DMS153 treated with DMSO at 0.1 percent for 48 hours (cell line): ENCODE measurements around the gene SLC25A29.
"Not testable (repeated sequence)": the region's sequence is repeated elsewhere in the genome, so short reads cannot be mapped to it uniquely, and the experiment has no call there.

Experiments used
- DNase-seq: peaks from one replicate; lab custom pipeline; 2025; ENCODE audit not compliant: unreplicated experiment; lab: John Stamatoyannopoulos, UW

The SLC25A29 gene

GRCh38 chr14:100312877-100313400, 6.7 kb upstream of the SLC25A29 start:
- no peak for DNase-seq

DNA sequence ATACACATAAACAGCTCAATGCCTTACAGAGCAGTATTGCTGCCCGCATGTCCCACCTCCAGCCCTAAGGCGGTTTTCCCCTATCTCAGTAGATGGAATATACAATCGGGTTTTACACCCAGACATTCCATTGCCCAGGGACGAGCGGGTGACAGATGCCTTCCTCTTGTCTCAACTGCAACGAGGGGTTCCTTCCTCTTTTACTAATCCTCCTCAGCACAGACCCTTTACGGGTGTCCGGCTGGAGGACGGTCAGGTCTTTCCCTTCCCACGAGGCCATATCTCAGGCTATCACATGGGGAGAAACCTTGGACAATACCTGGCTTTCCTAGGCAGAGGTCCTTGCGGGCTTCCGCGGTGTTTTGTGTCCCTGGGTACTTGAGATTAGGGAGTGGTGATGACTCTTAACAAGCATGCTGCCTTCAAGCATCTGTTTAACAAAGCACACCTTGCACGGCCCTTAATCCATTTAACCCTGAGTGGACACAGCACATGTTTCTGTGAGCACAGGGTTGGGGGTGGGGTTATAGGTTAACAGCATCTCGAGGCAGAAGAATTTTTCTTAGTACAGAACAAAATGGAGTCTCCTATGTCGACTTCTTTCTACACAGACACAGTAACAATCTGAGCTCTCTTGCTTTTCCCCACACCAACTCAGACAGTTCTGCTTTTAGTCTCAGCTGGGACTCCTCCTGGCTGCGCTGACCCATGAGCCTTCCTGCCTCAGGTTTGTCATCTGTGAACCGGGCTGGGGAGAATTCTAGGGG, 6.0 kb upstream of the SLC25A29 start:
- not testable (repeated sequence) for DNase-seq

DNA sequence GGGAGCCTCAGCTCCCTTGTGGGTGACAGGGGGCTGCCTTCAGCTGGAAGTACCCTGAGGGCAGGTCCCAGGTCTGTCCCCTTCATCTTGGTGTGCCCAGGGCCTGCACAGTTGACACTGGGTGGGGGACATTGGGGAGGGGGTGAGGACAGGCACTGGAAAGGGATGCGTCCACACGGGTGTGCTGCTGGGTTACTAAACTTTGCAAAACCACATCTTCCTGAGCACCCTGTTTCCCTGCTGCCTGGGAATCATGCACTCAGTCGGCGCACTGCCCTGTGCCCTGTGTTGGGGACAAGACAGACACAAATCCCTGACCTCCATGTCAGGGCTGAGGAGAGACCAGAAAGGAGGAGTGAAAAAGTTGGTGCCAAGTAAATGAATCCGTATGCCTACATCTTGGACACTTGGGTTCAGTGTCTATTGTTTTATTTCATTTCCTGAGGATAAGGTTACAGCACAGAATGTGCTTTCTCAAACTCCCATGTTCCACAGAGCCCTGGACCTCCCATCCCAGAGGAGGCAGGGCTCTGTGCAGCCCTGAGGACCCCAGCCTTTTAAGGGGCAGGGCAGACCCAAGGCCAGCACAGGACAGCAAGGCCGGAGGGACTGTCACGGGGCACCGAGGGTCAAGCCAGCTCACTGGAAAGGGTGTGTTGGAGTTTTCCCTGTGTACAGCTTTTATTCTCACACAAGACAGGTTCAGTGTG, 2.9 kb upstream of the SLC25A29 start:
- DNase-seq = no peak

DNA sequence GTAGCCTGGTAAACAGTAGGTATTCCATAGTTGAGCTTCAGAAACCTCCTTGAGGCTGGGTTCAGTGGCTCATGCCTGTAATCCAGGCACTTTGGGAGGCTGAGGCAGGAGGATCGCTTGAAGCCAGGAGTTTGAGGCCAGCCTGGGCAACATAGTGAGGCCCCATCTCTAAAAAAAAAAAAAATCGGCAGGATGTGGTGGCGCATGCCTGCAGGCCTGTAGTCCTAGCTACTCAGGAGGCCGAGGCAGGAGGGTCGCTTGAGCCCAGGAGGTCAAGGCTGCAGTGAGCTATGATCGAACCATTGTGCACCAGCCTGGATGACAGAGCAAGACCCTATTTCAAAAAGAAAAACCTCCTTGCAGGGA, 2.2 kb upstream of the SLC25A29 start:
- not testable (repeated sequence) for DNase-seq

GRCh38 chr14:100307766-100308426, 1.7 kb upstream of the SLC25A29 start:
- DNase-seq = no peak

- DNase-seq = no peak
Observed at GRCh38 chr14:100306998-100307765, 938 bp upstream of the SLC25A29 start.

DNA sequence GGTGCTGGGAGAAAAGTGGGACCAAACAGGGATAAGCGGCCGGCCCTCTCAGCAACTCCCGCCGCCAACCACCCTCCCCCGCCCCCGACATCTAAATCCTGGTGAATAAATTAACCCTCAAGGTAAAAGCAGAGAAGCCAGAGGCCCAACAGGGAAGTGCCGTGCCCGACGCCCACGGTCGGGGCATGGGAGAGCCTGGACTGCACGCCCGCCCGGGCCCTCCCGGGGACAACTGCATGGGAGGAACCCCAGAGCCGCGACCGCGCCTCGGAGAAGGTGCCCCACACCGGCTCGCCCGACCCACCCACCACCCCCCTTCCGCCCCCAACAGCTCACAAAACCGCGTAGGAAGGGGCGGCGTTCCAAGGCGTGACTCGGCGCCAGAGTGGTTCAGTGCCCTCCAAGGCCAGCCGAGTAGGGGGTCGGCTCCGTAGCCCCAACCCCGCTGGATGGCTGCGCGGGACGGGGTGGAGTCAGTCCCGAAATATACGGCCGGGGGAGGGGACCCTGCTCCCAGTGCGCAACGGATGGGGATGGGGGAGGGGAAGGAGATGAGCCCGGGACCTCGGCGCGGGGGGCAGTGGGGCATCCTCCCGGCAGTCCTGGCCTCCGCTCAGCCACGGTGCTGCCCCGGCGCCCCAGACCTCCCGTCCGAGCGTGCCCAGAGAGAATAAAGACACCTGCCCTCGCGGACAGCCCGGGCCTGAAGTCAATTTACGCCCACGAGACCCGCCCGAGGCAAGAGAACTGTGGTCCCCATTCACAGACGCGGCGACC, 732 bp downstream of the SLC25A29 start:
- DNase-seq = no peak

DNA sequence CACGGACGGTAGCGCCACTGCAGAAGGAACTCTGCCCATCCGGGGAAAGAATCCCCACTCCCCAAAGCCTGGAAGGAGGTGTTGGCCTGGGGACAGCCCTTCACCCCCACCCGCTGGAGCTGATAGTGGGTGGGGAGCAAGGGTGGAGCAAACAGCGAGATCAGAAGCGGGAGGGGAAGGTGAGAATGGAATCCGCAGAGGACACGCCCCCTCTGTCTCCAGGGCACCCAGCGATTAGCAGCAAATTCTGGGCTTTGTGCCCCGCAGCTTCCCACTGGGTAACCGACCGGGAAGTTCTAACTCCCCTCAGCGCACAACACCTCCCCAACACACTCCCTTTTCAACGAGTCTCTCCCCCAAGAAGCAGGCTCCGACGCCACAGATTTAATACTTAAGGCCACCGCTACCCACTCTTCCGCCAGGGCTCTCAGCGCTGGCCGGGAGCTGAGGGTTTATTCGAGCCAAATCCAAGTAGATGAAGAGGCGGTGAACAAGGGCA, 1.4 kb downstream of the SLC25A29 start:
- DNase-seq = no peak

GRCh38 chr14:100303925-100304324, 2.3 kb downstream of the SLC25A29 start:
- no peak for DNase-seq

DNA sequence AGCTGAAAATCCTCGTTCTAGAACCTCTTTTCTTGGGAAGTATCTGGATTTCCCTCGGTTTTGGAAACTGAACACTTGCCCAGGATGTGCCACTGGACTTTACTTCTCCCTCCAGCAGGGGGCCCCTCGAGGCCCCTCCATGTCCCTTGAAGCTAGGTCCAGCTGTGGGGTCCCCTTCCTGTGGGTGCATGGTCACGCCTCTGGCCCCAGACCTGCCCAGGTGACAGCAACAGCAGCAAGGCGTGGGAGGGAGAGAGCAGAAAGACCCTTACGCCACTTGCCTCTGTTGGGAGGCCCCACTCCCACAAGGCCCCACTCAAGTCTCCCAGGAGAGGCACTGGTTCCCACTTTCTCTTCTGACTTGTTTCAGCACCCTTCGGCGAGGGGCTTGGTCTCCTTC, 3.1 kb downstream of the SLC25A29 start:
- DNase-seq = no peak

- no peak for DNase-seq
Observed at GRCh38 chr14:100302616-100303015, 3.6 kb downstream of the SLC25A29 start.

DNA sequence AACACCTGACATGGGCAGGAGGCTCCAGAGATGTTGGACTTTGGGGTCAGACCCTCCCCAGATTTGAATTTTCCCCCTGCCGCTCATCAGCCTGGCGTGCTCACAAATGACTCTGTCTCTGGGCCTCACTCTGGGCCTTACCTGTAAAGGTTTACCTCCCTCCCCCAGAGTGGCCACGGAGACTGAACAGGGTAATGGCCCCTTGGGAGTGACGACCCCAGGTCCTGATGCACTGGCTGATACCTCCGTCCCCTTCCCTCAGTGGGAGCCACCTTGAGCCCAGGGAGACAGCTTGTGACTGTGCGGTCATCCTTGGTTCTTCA, 7.0 kb downstream of the SLC25A29 start:
- no peak for DNase-seq

DNA sequence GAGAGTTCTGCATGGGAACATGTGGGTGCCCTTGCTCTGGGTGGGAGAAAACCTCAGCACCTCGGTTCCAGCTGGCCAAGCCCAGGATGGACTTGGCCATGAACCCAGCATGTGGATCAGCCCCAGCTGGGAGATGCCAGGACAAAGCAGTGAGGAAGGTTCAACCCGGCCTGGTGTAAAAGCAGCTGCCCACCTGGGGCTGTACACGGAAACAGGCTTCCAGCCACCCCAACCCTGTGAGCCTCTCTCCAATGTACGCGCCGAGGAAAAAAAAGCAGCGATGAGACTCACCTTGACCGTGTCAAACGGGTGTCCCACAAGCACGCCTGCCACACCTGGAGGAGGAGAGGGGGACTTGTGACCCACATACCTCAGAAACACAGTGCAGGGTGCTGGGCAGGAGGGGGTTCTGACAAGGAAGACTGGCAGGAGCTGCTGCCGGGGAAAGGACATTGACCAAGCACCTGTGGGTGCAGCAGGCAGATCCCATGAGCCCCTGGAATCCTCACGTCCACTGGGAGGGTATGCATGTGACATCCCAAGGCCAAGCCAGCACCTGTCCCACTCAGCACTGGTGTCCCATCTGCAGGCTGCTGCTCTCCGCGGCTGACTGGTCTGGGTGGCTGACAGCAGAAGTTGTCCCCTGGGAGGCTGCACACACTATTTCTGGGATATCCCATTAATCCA, 7.5 kb downstream of the SLC25A29 start:
- no peak for DNase-seq

GRCh38 chr14:100297320-100298300, 8.6 kb downstream of the SLC25A29 start:
- DNase-seq = no peak

DNA sequence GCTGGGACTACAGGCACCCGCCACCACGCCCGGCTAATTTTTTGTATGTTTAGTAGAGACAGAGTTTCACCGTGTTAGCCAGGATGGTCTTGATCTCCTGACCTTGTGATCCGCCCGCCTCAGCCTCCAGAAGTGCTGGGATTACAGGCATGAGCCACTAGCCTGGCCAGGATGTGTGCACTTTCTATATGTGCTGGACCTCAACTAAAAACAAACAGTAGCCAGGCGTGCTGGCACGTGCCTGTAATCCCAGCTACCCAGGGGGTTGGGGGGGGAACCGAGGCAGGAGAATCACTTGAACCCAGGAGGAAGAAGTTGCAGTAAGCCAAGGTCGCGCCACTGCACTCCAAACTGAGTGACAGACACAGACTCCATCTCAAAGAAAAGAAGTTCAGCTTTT, 9.5 kb downstream of the SLC25A29 start:
- not testable (repeated sequence) for DNase-seq

GRCh38 chr14:100296106-100296651, 10.1 kb downstream of the SLC25A29 start:
- DNase-seq = no peak

DNA sequence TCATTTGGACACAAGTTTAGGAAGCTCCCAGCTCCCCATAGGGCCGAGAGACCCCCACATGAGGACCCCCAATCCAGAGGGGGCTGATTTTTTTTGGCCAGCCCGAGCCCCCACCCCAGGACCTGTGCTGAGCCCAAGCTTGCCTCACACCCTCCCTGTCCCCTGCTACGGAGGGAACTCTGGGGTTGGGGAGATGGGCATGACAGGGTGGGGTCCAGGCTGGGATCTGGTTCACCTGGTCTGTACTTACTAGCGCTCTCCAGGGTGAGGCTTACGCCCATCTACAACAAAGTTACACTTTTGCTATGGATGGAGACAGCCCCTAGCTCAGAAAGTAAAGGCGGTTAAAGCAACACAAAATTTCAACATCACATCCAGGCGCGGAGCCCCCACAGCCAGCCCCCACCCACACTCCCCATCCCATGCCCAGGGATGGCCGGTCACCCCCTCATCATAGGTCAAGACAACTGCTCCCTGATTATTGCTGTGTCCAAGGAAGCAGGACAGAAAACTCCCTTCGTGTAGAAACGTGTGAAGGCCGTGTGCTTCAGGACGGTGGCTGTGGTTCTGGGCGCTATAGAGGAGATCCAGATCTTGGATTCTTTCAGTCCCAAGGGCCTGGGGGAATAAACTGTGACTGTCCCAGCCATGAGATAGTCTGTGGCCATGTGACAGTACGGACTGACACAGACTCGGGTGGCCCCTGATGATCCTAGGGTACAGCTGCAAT, 10.7 kb downstream of the SLC25A29 start:
- DNase-seq = no peak

DNA sequence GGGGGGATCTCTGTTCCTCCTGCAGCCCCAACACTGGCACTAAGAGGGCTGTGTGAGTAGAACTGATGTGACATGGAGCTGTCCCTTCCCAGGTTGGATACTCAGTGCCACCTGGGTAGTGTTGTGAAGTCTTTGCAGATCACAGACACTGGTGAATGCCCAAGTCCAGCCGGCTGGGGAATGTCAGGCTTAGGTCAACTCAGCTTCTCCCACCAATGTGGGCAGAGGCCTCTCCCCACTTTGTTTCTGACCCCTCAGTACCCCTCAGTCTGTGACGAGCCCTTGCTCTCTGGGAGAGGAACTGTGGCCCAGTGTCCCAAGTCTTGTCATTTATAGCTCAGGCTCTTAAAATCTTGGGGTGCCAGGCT, 11.3 kb downstream of the SLC25A29 start:
- DNase-seq = no peak
